Ishikawa (cell line): Measurements from ENCODE around the gene TENM3.

ENCODE experiments used
- CEBPB ChIP-seq: IDR thresholded peaks from 2 replicates; pipeline ENCODE4 v1.6.1; 2012
- CREB1 ChIP-seq: IDR thresholded peaks from 2 replicates; pipeline ENCODE4 v1.6.1; 2012; ENCODE audit warnings: low read depth
- EGR1 ChIP-seq: IDR thresholded peaks from 2 replicates; pipeline ENCODE4 v1.6.1; 2012
- EP300 ChIP-seq: IDR thresholded peaks from 2 replicates; pipeline ENCODE4 v1.6.1; 2012; ENCODE audit warnings: borderline replicate concordance
- FOXM1 ChIP-seq: IDR thresholded peaks from 2 replicates; pipeline ENCODE4 v1.6.1; 2012; ENCODE audit warnings: low read depth, borderline replicate concordance
- NFIC ChIP-seq: IDR thresholded peaks from 2 replicates; pipeline ENCODE4 v1.6.1; 2012
- RAD21 ChIP-seq: IDR thresholded peaks from 2 replicates; pipeline ENCODE4 v1.6.1; 2012; ENCODE audit warnings: low read depth
- REST ChIP-seq: IDR thresholded peaks from 2 replicates; pipeline ENCODE4 v1.6.1; 2012; ENCODE audit warnings: low read depth, mild to moderate bottlenecking
- TAF1 ChIP-seq: IDR thresholded peaks from 2 replicates; pipeline ENCODE4 v1.6.1; 2012; ENCODE audit warnings: low read depth, mild to moderate bottlenecking
- TCF12 ChIP-seq: IDR thresholded peaks from 2 replicates; pipeline ENCODE4 v1.6.1; 2012; ENCODE audit warnings: low read depth
- TEAD4 ChIP-seq: IDR thresholded peaks from 2 replicates; pipeline ENCODE4 v1.6.1; 2012
- USF1 ChIP-seq: IDR thresholded peaks from 2 replicates; pipeline ENCODE4 v1.6.1; 2012
- YY1 ChIP-seq: IDR thresholded peaks from 2 replicates; pipeline ENCODE4 v1.6.1; 2012; ENCODE audit warnings: low read depth
- ZBTB7A ChIP-seq: IDR thresholded peaks from 2 replicates; pipeline ENCODE4 v1.6.1; 2012; ENCODE audit warnings: low read depth
- TF ChIP-seq, protein P1 (sequence below): IDR thresholded peaks from 2 replicates; pipeline ENCODE4 v1.6.1; 2012

Gene TENM3

GRCh38 chr4:182825003-182825402, 581.8 kb downstream of the TENM3 start:
- TF ChIP-seq TCF12 (no peak), RAD21 (no peak), YY1 (no peak)

DNA sequence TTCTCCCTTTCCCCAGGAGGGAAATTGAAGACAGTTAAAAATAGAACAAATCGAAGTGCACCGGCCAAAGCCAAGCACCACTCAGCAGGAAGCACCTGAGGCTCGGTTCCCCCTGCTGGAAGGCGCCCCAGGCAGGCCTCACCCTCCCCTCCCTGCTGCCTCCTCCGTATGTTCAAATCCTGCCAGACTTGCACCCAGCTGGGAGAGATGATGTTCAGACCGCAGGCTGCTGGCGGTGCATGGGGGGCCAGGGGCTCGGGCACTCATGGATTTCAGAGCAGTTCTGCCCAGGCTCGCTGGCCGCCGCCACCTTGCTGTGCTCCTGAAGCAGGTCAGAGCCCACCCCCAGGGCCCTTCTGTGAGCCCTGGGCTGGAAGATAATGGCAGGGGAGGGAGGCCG, 582.6 kb downstream of the TENM3 start:
- TF ChIP-seq, protein P1, sequence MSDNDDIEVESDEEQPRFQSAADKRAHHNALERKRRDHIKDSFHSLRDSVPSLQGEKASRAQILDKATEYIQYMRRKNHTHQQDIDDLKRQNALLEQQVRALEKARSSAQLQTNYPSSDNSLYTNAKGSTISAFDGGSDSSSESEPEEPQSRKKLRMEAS = no peak
- TF ChIP-seq REST (no peak), EGR1 (no peak), CREB1 (no peak), EP300 (no peak), RAD21 (no peak), TAF1 (no peak), YY1 (no peak), NFIC (no peak), CEBPB (no peak), FOXM1 (no peak), ZBTB7A (no peak), TCF12 (no peak), TEAD4 (no peak), USF1 (no peak)

DNA sequence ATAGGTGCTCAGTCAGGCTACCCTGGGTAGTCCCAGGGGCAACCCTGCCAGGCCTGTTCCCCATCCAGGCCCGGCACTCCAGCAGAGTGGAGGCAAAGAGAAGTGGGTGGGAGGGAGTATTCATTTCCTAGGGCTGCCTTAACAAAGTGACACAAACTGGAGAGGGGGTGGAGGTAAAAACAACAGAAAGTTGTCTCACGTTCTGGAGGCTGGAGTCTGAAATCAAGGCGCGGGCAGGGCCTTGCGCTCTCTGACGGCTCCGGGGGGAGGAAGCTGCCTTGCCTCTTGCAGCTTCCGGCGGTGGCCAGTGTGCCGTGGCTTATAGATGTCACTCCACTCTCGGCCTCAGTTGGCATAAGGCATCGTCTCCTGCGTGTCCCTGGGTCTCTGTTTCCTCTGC, 583.2 kb downstream of the TENM3 start:
- TF ChIP-seq TCF12 (no peak), TAF1 (no peak)

- no peak for TF ChIP-seq NFIC
- no peak for TF ChIP-seq TAF1
- TF ChIP-seq, protein P1 = no peak
- TF ChIP-seq RAD21 = no peak
- no peak for TF ChIP-seq YY1
- no peak for TF ChIP-seq TCF12
- no peak for TF ChIP-seq EP300
- TF ChIP-seq USF1 = no peak
- TF ChIP-seq CEBPB = no peak
- TF ChIP-seq EGR1 = no peak
- no peak for TF ChIP-seq REST
- TF ChIP-seq FOXM1 = no peak
- TF ChIP-seq ZBTB7A = no peak
- TF ChIP-seq CREB1 = no peak
- TF ChIP-seq TEAD4 = no peak
These were observed 584.0 kb downstream of the TENM3 start for GRCh38 chr4:182827166-182827565.

DNA sequence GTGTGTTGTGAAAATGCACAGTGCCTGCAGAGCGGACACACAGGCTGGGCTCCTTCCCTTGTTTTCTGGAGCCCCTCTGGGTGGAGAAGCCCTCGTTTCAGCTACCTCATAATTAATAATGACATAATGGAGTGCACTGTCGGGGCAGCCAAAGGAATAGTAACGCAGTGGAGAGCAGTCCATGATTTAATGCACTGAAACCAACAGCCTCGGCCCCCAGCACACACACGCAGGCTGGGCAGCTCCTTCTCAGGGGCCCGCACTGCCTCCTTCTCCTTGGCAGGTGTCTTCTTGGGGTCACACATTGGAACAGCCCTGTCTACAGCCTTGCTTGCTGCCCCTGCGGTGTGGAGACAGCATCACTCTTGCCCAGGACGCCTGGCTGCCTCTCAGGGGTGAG, 584.8 kb downstream of the TENM3 start:
- TF ChIP-seq NFIC (no peak), RAD21 (no peak), CEBPB (no peak), EP300 (no peak), ZBTB7A (no peak), CREB1 (no peak), EGR1 (no peak), TAF1 (no peak), REST (no peak), TCF12 (no peak), TEAD4 (no peak)
- TF ChIP-seq, protein P1 = no peak
